ENCODE measurements around the gene CLDN15. TPM values are rescaled to one million over a fixed set of nuclear protein-coding genes. Genes with fewer than 3 reads are reported as not detected.
"Not testable (repeated sequence)": the region's sequence is repeated elsewhere in the genome, so short reads cannot be mapped to it uniquely, and the experiment has no call there.

CLDN15 gene
- total RNA-seq, 5 donors from 2014 or later (not counting 1 experiment from before 2014, with no cell fraction given), result 23.1 to 47.7 (median 44.8) TPM

DNA sequence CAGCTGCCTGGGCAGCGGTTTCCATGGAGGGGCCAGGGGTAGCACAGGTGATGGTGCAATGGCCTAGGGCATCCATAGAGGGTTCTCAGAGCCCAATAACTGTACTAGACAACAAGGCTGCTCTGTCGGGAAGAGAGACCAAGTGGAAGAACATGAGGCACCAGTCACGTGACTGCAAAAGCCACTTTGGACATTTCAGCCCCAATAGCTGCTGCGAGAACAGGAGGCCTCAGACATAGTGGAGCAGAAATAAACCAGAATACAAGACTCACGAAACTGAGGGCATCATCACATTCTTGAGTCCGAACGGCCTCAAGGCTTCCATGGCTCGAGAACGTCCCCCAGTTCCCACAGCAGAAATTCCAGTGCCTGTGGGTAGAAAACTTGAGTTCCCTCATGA is 39.6 kb upstream of the CLDN15 start:
- Histone ChIP-seq H3K27me3 (replicated peaks in 1 of 2; ENCODE audit: control insufficient read depth in 2 of 2, extremely low read depth in 1 of 2, insufficient read depth in 2 of 2, low read length in 1 of 2) (peaks cover 0 to 35% of the 10 kb centered on the region in 2 experiments), H3K4me3 (ENCODE audit: control insufficient read depth in 1 of 2, extremely low read depth in 1 of 2, low read length in 1 of 2) (no peak overlapping the region), H3K9me3 (no peaks in the 10 kb centered on the region), H3K36me3 (ENCODE audit: control insufficient read depth in 2 of 2, extremely low read depth in 1 of 2, insufficient read depth in 1 of 2, low read length in 1 of 2) (no peaks in the 10 kb centered on the region), H3K4me1 (ENCODE audit: control insufficient read depth in 1 of 2, extremely low read depth in 1 of 2, insufficient read depth in 2 of 2, low read length in 2 of 2) (no peaks in the 10 kb centered on the region), H3K27ac (ENCODE audit: low read length) (no peak overlapping the region)
- no peak for DNase-seq
- Mint-ChIP-seq H3K4me1 (no peaks in the 10 kb centered on the region), H3K36me3 (no peaks in the 10 kb centered on the region), H3K4me3 (no peak overlapping the region), H3K27me3 (peaks cover 18 to 32% of the 10 kb centered on the region in 2 donors), H3K27ac (no peak overlapping the region), H3K9me3 (no peaks in the 10 kb centered on the region)
- POLR2A ChIA-PET, result no interaction called here
- CTCF ChIA-PET, result no interaction called here
- 80% methylated on average over 7 of the region's 9 CpGs for WGBS (ENCODE audit: insufficient coverage)
- no peak for ATAC-seq (replicated peaks in 1 of 4)

DNA sequence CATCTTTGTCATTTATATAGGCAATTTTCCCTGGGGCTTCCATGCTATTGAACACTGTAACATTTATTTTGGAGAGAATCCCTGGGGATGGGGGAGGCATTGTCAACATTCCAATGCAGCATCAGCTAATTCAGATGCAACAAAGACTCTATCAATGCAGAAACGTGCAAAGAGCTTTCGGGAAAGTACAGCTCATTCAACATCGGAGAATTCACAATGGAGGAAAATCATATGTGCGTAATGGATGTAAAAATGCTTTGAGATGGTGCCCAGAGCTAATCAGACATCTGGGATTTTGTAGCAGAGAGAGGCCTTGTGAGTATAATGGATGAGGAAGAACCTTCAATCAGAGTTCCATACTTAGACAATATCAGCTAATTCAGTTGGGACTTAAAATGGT is 35.6 kb upstream of the CLDN15 start:
- H3K36me3 Mint-ChIP-seq, result no peaks in the 10 kb centered on the region
- H3K27me3 Mint-ChIP-seq, result peaks cover 19 to 31% of the 10 kb centered on the region in 2 donors
- Histone ChIP-seq H3K4me1 (ENCODE audit: control insufficient read depth in 1 of 2, extremely low read depth in 1 of 2, insufficient read depth in 2 of 2, low read length in 2 of 2) (no peaks in the 10 kb centered on the region), H3K4me3 (ENCODE audit: control insufficient read depth in 1 of 2, extremely low read depth in 1 of 2, low read length in 1 of 2) (no peak overlapping the region), H3K36me3 (ENCODE audit: control insufficient read depth in 2 of 2, extremely low read depth in 1 of 2, insufficient read depth in 1 of 2, low read length in 1 of 2) (no peaks in the 10 kb centered on the region), H3K9me3 (no peaks in the 10 kb centered on the region), H3K27ac (ENCODE audit: low read length) (no peak overlapping the region), H3K27me3 (replicated peaks in 1 of 2; ENCODE audit: control insufficient read depth in 2 of 2, extremely low read depth in 1 of 2, insufficient read depth in 2 of 2, low read length in 1 of 2) (peaks cover 0 to 42% of the 10 kb centered on the region in 2 experiments)
- H3K4me3 Mint-ChIP-seq, result no peak overlapping the region
- H3K27ac Mint-ChIP-seq, result no peak overlapping the region
- H3K4me1 Mint-ChIP-seq, result no peaks in the 10 kb centered on the region
- DNase-seq (no peak), ATAC-seq (replicated peaks in 1 of 4) (no peak)
- ChIA-PET CTCF (no interaction called here), POLR2A (no interaction called here)
- 90% methylated on average over 2 of the region's 4 CpGs for WGBS (ENCODE audit: insufficient coverage)
- H3K9me3 Mint-ChIP-seq, result no peaks in the 10 kb centered on the region

DNA sequence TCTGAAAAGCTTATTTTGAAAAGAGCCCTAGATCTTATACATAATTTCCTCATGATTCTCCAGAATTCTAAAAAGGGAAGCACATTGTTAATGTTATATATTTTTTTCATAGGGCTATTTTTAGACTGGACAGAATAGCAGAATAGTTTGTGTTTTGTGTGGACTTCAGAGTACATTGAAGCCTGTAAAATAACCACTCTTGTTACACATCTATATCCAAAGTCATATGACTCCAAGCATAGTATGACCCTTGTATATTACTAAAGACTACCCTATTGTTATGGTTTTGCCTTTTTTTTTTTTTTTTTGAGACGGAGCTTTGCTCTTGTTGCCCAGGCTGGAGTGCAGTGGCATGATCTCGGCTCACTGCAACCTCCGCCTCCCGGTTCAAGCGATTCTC is 33.4 kb upstream of the CLDN15 start:
- peaks cover 0 to 30% of the 10 kb centered on the region in 2 experiments for H3K27me3 ChIP-seq (replicated peaks in 1 of 2; ENCODE audit: control insufficient read depth in 2 of 2, extremely low read depth in 1 of 2, insufficient read depth in 2 of 2, low read length in 1 of 2)
- ATAC-seq (replicated peaks in 1 of 4), result no peak
- DNase-seq, result no peak
- ChIA-PET CTCF (interaction anchor here in 1 of 2 donors (0.6 kb wide), 1 partner anchor 70 kb away, joined by 5 read pairs; the partner anchor contains the start of gene MOGAT3), POLR2A (no interaction called here)
- no peaks in the 10 kb centered on the region for H3K36me3 ChIP-seq (ENCODE audit: control insufficient read depth in 2 of 2, extremely low read depth in 1 of 2, insufficient read depth in 1 of 2, low read length in 1 of 2)
- no peak overlapping the region for H3K27ac ChIP-seq (ENCODE audit: low read length)
- H3K4me3 ChIP-seq (ENCODE audit: control insufficient read depth in 1 of 2, extremely low read depth in 1 of 2, low read length in 1 of 2), result no peak overlapping the region
- no peaks in the 10 kb centered on the region for H3K4me1 Mint-ChIP-seq
- no peaks in the 10 kb centered on the region for H3K9me3 ChIP-seq
- no peak overlapping the region for H3K4me3 Mint-ChIP-seq
- WGBS (ENCODE audit: insufficient coverage), result 85% methylated on average over 4 of the region's 5 CpGs
- H3K27me3 Mint-ChIP-seq, result peaks cover 12 to 22% of the 10 kb centered on the region in 2 donors
- no peaks in the 10 kb centered on the region for H3K4me1 ChIP-seq (ENCODE audit: control insufficient read depth in 1 of 2, extremely low read depth in 1 of 2, insufficient read depth in 2 of 2, low read length in 2 of 2)
- no peaks in the 10 kb centered on the region for H3K9me3 Mint-ChIP-seq
- no peaks in the 10 kb centered on the region for H3K36me3 Mint-ChIP-seq
- no peak overlapping the region for H3K27ac Mint-ChIP-seq

DNA sequence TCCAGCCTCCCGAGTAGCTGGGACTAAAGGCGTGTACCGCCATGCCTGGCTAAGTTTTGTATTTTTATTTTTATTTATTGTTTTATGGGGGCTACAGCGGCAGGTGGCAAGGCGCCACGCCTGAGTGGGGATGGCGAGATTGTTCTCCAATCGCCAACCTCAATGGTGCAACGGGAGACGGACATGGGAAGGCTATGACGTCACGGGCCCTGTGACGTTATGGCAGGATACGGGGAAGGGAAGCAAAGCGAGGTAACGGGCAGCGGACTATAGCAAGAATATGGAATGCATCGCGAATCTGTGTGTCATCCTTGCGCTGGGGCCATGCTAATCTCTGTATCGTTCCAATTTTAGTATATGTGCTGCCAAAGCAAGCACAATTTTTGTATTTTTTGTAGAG is 32.1 kb upstream of the CLDN15 start:
- no peaks in the 10 kb centered on the region for H3K36me3 ChIP-seq (ENCODE audit: control insufficient read depth in 2 of 2, extremely low read depth in 1 of 2, insufficient read depth in 1 of 2, low read length in 1 of 2)
- H3K27ac ChIP-seq (ENCODE audit: low read length), result no peak overlapping the region
- no peak for DNase-seq
- peaks cover 0 to 34% of the 10 kb centered on the region in 2 experiments for H3K27me3 ChIP-seq (replicated peaks in 1 of 2; ENCODE audit: control insufficient read depth in 2 of 2, extremely low read depth in 1 of 2, insufficient read depth in 2 of 2, low read length in 1 of 2)
- no peak for ATAC-seq (replicated peaks in 1 of 4)
- CTCF ChIA-PET, result no interaction called here
- H3K4me3 ChIP-seq (ENCODE audit: control insufficient read depth in 1 of 2, extremely low read depth in 1 of 2, low read length in 1 of 2), result no peak overlapping the region
- no peak overlapping the region for H3K4me3 Mint-ChIP-seq
- 93% methylated on average over 17 of the region's 21 CpGs for WGBS (ENCODE audit: insufficient coverage)
- H3K27me3 Mint-ChIP-seq, result peaks cover 14 to 21% of the 10 kb centered on the region in 2 donors
- H3K9me3 Mint-ChIP-seq, result no peaks in the 10 kb centered on the region
- no peaks in the 10 kb centered on the region for H3K4me1 ChIP-seq (ENCODE audit: control insufficient read depth in 1 of 2, extremely low read depth in 1 of 2, insufficient read depth in 2 of 2, low read length in 2 of 2)
- H3K4me1 Mint-ChIP-seq, result no peaks in the 10 kb centered on the region
- POLR2A ChIA-PET, result no interaction called here
- H3K27ac Mint-ChIP-seq, result no peak overlapping the region
- no peaks in the 10 kb centered on the region for H3K9me3 ChIP-seq
- H3K36me3 Mint-ChIP-seq, result no peaks in the 10 kb centered on the region

DNA sequence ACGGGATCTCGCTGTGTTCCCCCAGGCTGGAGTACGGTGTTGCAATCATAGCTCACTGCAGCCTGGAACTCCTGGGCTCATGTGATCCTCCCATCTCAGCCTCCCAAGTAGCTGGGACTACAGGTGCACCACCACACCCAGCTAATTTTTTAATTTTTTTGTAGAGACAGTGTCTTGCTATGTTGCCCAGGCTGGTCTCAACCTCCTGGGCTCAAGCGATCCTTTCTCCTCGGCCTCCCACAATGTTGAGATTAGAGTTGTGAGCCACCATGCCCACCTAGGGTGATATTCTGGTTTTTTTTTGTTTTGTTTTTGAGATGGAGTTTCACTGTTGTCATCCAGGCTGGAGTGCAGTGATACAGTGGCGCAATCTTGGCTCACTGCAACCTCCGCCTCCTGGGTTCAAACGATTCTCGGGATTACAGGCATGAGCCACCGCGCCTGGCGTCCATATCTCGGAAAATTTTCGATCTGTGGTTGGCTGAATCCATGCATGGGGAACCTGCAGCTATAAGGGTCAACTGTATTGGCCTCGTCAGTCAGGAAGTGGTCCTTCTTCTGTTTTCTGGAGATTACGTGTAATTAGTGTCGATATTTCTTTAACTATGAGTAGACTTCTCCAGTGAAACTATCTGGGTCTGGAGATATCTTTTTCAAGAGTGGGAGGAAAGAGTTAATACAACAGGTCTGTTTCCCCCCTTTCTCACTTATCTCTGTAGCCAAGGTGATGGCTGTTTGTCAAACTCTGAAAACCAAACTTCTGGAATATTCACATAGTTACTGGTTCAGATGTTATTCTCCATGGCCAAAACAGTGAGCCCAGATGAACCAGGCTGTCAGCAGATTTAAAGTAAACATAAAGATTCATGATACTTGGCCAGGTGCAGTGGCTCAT is 28.3 kb upstream of the CLDN15 start:
- 55% methylated on average over 5 of the region's 17 CpGs for WGBS (ENCODE audit: insufficient coverage)
- DNase-seq, result no peak
- peaks cover 14 to 23% of the 10 kb centered on the region in 2 donors for H3K27me3 Mint-ChIP-seq
- no peaks in the 10 kb centered on the region for H3K36me3 ChIP-seq (ENCODE audit: control insufficient read depth in 2 of 2, extremely low read depth in 1 of 2, insufficient read depth in 1 of 2, low read length in 1 of 2)
- no peak overlapping the region for H3K27ac Mint-ChIP-seq
- no peak overlapping the region for H3K4me3 ChIP-seq (ENCODE audit: control insufficient read depth in 1 of 2, extremely low read depth in 1 of 2, low read length in 1 of 2)
- H3K36me3 Mint-ChIP-seq, result no peaks in the 10 kb centered on the region
- H3K27me3 ChIP-seq (replicated peaks in 1 of 2; ENCODE audit: control insufficient read depth in 2 of 2, extremely low read depth in 1 of 2, insufficient read depth in 2 of 2, low read length in 1 of 2), result peaks cover 0 to 34% of the 10 kb centered on the region in 2 experiments
- POLR2A ChIA-PET, result interaction anchor here in 1 of 2 donors (0.6 kb wide), 1 partner anchor 8 kb away, joined by 4 read pairs; no protein-coding TSS in a partner anchor
- H3K4me1 Mint-ChIP-seq, result no peaks in the 10 kb centered on the region
- CTCF ChIA-PET, result interaction anchor here in 1 of 2 donors (0.7 kb wide), 1 partner anchor 36 kb away, joined by 3 read pairs; no protein-coding TSS in a partner anchor
- no peaks in the 10 kb centered on the region for H3K9me3 Mint-ChIP-seq
- no peaks in the 10 kb centered on the region for H3K4me1 ChIP-seq (ENCODE audit: control insufficient read depth in 1 of 2, extremely low read depth in 1 of 2, insufficient read depth in 2 of 2, low read length in 2 of 2)
- no peak overlapping the region for H3K27ac ChIP-seq (ENCODE audit: low read length)
- no peak for ATAC-seq (replicated peaks in 1 of 4)
- no peak overlapping the region for H3K4me3 Mint-ChIP-seq
- H3K9me3 ChIP-seq, result no peaks in the 10 kb centered on the region

DNA sequence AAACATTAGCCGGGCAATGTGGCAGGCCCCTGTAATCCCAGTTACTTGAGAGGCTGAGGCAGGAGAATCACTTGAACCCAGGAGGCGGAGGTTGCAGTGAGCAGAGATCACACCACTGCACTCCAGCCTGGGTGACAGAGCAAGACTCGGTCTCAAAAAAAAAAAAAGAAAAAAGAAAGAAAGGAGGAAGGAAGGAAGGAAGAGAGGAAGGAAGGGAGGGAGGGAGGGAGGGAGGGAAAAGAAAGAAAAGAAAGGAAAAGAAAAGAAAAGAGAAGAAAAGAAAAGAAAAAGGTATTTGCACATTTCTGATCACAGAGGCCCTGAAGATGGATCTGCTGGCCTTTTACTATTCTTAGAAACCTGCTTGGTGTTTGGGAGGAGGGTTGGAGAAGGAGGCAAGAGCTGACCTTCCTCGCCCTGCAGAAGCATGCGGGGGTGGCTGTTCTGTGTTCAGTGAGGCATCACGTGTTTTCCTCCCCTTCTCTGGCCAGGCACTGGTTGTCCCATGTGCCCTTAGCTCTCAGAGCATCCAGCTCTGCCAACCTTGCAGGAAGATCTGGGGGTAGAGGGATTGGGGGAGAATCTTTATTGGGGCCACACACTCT is 26.6 kb upstream of the CLDN15 start:
- ATAC-seq (replicated peaks in 1 of 4); CTCF ChIA-PET; H3K9me3 Mint-ChIP-seq; H3K4me3 ChIP-seq (ENCODE audit: control insufficient read depth in 1 of 2, extremely low read depth in 1 of 2, low read length in 1 of 2); H3K4me1 ChIP-seq (ENCODE audit: control insufficient read depth in 1 of 2, extremely low read depth in 1 of 2, insufficient read depth in 2 of 2, low read length in 2 of 2); DNase-seq; H3K27ac Mint-ChIP-seq; POLR2A ChIA-PET; H3K9me3 ChIP-seq; H3K36me3 ChIP-seq (ENCODE audit: control insufficient read depth in 2 of 2, extremely low read depth in 1 of 2, insufficient read depth in 1 of 2, low read length in 1 of 2); H3K4me1 Mint-ChIP-seq; H3K36me3 Mint-ChIP-seq; H3K27ac ChIP-seq (ENCODE audit: low read length); H3K4me3 Mint-ChIP-seq: not testable (repeated sequence)
- 60% methylated on average over 4 of the region's 6 CpGs for WGBS (ENCODE audit: insufficient coverage)
- peaks cover 0 to 23% of the 10 kb centered on the region in 2 experiments for H3K27me3 ChIP-seq (replicated peaks in 1 of 2; ENCODE audit: control insufficient read depth in 2 of 2, extremely low read depth in 1 of 2, insufficient read depth in 2 of 2, low read length in 1 of 2)
- peaks cover 8 to 19% of the 10 kb centered on the region in 2 donors for H3K27me3 Mint-ChIP-seq

Data from T-cell (primary cell).